GM18909 (cell line): ENCODE results near the gene LEPROT.
"Not testable (repeated sequence)": the region's sequence is repeated elsewhere in the genome, so short reads cannot be mapped to it uniquely, and the experiment has no call there.

Experiments
- ATAC-seq: cut with Tn5 transposase; IDR thresholded peaks from one replicate; pipeline ENCODE4 v1.9.1; 2021; ENCODE audit warnings: mild to moderate bottlenecking; ENCODE audit not compliant: unreplicated experiment, poor library complexity

LEPROT gene

DNA sequence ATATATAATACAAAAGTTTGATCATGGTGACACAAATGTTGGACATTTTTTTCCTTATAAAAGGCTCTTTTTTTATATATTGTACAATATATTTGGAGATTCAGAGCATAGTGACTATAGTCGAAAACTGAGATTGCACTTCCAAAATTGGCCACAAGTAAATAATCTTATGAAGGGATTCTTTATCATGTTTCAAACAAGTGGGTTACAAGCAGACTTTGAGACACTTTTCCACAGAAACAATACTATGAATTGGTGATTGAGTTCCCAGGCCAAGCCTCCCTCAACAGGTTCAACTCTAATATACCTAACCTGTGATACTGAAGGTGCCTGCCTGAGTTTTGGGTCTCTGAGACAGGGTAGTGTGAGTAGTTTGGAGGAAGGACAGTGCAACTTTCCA lies 13.8 kb downstream of the LEPROT start:
- ATAC-seq, result no peak

DNA sequence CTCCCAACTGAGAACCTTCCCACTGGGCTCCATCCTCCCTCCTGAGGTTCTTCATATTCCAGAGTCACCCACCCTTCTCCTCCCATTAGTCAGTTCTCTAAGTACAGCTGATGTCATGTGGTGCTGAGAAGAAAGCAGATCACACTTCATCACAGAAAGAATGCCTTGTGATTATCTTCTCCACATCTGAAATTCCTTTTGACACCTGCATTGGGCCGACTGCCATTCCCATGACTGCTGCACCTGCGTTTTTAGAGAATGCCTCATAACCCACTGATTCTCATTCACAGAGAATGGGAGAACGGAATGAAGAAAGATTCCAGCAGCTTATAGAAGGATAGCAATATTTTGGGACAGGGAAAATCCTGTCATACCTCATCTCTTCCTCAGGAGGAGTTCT lies 14.3 kb downstream of the LEPROT start:
- ATAC-seq, result no peak

DNA sequence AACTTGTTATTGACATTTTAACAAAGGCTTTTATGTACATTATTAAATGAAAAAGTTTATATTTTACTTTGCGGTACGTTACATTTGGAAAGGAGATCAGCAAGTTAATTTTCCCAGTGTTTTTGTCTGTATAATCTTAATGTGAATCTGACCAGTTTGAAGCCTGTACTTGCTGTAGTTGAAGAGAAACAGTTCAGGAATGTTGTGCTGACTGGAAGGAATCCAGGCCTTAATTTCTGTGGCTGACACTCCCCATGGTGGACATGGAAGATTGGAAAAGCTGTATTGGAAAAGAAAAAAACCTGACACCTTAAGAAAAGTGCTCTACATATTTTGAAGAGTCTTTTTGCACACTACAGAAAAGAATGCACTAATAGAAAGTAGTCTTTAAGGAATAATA lies 15.5 kb downstream of the LEPROT start:
- no peak for ATAC-seq

DNA sequence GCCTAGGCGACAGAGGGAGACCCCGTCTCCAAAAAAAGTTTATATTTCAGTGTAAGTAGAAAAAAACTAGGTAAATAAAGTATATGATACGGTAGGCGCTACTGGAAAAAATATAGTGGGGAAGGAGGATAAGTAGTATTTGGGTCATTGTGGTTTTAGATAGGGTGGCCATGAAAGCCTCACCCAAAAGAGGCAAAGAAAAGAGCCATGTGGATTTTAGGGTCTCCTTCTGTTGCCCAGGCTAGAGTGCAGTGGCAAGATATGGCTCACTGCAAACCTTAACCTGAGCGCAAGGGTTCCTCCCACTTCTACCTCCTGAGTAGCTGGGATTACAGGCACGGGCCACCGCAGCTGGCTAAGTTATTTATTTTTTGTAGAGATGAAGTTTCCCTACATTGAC lies 17.1 kb downstream of the LEPROT start:
- no peak for ATAC-seq

DNA sequence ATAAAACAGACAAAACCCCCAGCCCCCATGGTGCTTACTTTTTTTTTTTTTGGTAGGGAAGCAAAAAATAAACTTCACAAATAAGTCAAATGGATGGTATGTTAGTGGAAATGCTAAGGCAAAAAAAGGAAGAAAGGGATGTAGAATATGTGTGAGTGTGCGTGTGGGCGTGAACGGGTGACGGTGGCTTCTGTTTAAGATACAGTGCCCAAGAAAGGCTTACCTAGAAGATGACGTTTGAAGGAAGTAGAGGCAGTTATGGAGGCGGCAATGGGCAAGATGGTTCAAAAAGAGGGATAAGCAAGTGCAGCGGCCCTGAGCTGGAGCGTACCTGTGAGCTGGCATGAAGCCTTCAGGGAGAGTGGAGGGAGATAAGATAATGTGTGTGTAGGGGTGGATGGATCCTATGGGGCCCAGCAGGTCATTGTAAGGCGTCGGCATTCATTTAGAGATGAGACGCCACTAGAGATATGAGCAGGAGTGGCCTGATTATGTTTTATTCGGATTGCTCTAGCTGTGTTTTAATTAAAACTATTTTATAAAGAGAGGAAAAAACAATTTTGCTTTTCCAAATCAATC lies 19.9 kb downstream of the LEPROT start:
- ATAC-seq, result no peak

DNA sequence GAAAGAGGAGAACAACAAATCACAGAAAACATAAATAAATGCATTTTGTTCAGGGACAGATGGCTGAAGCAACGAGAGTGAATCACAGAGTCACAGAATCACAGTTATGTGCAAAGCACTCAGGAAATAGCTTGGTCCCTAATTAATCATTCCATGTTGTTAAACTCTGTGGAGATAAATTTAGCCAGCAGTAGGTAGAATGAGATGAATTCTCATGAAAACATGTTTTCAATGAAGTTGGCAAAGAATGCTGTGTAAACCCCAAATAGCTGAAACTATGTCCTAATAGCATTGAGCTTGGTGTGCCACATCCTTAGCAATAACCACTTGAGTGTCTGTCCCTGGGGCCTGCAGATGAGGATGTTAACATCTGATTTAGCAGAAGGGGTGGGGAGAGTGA lies 20.4 kb downstream of the LEPROT start:
- no peak for ATAC-seq

DNA sequence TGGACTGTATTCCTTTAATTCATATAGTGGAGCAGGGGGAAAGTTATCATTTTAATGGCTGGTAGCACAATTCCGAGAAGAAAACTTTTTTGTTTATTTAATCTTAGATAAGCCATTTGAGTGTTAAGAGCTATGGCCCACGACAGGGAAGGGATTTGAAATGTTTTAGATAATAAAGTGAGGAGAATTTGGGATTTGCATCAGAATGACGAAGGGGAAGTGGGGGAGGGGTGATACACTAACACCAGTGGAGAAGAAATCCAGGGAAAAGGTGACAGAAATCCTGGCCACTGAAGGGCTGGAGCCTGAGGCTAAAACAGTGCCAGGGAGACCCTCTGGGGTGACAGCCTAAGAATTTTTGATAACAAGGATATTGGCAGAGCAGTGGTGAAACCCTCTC lies 21.0 kb downstream of the LEPROT start:
- no peak for ATAC-seq

DNA sequence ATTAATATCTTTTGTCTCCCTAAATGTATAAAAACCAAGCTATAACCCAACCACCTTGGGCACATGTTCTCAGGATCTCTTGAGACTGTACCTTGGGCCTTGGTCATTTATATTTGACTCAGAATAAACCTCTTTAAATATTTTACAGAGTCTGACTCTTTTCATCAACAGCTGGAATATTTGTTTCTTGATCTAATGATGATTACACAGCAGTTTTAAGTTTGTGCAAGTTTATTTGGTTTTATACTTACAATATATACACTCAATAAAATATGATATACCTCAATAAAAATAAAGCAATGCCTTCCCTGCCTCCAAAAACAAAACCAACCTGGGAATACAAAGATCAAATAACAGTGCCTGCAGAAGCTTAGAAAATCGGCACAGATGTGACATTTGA lies 22.0 kb downstream of the LEPROT start:
- ATAC-seq, result no peak

DNA sequence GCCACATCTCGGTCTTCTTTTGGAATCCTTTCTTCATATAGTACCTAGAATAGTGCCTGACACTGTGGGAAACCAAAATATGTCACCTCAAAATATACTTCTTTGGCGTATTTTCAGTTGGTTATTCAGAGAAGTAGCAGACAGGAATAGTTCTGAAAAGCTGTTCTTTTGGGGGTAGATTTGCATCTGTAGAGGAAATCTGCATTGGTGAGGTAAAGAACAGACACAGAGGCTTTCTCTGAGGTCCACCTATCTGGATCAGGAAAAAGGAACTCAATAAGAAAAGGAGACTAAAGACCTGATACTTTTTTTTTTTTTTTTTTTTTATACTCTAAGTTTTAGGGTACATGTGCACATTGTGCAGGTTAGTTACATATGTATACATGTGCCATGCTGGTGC lies 23.2 kb downstream of the LEPROT start:
- ATAC-seq, result no peak

DNA sequence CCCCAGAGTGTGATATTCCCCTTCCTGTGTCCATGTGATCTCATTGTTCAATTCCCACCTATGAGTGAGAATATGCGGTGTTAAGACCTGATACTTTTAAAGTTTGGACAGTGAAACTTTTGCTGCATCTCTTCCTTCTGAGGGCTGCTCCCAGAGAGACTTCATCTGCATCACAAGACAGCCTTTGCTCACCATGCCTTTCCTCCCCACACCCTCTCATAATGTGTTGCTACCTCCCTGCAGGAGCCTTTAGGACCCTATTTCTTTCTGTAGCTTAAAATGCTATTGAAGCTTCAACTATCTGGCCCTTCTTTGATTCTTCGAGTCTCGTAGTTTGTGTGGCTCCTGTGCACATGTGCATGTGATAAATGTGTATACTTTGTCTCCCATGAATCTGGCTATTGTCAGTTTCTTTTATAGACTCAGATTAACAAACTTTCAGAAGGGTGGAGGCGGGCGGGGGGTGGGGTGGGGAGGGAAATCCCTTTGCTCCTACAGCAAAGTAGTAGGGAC lies 23.7 kb downstream of the LEPROT start:
- ATAC-seq, result no peak

DNA sequence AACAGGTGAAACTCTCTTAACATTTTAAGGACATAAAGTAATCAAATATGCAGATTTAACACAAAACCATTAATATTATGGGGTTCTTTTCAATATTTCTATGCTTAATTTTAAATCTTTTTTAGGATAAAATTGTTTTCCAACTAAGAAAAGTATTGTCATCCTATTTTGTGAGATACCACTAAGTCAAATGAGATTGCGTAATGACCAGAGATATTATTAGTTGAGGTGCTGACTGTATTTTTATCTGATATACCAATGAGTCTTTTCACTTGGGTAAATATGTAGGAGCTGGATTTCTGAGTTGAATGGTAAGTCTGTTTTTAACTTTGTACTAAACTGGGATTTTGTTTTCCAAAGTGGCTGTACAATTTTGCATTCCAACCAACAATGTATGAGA lies 25.4 kb downstream of the LEPROT start:
- no peak for ATAC-seq

DNA sequence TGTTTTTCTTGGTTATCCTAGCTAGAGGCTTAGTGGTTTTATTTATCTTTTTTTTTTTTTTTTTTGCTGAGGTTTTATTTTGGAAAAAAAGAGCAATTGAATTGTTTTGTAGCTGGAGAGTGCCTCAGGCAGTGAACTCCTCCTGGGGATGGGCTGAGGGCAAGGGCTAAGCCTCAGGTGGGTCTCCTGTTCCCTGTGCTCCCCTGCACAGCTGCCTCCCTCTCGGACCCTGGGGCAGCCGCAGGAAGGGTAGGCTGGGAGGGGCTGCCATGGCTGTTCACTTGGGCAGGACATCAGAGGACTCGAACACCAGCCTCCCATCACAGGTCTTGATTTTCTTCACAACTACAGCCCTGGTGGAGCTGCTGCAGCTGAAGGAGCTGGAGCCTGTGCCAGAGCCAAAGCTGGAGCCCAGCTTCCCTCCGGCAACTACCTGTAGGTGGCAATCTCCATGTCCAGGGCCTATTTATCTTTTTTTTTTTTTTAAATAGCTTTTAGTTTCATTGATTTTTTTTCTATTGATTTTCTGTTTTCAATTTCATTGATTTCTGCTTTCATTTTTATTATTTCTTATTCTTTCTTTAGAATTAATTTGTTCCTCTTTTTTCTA lies 28.9 kb downstream of the LEPROT start:
- no peak for ATAC-seq

DNA sequence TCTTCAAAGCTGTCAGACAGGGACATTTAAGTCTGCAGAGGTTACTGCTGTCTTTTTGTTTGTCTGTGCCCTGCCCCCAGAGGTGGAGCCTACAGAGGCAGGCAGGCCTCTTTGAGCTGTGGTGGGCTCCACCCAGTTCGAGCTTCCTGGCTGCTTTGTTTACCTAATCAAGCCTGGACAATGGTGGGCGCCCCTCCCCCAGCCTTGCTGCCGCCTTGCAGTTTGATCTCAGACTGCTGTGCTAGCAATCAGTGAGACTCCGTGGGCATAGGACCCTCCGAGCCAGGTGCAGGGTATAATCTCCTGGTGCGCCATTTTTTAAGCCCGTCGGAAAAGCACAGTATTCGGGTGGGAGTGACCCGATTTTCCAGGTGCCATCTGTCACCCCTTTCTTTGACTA lies 35.2 kb downstream of the LEPROT start:
- not testable (repeated sequence) for ATAC-seq

DNA sequence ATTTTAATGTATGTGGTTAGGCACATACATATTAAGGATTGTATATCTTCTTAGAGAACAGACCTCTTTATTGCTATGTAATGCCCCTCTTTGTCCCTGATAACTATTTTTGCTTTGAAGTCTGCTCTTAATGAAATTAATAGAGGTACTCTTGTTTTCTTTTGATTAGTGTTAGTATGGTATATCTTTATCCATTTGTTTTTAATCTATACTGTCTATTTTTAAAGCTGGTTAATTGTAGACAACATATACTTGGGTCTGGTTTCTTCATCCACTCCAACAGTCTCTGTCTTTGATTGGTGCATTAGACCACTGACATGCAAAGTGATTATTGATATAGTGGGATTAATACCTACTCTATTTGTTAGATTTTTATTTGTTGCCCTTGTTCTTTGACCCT lies 36.0 kb downstream of the LEPROT start:
- ATAC-seq, result no peak

DNA sequence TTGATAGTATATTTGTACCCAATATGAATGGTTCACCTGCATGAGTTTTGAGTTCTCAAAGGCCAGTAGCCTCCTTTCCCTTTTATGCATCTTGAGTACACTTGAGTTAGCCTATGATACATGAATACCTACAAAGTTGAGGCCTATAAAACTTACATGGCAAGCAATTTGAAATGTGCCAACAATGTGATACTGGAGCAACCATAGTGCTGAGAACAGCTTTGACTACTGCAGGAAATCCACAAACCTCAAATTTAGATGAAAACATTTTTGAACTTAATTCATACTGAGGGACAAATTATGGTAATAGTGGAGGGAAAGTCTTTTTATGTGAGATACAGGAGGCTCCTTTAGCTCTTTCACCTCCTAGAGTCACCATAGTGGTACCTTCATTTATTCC lies 37.4 kb downstream of the LEPROT start:
- ATAC-seq, result no peak

DNA sequence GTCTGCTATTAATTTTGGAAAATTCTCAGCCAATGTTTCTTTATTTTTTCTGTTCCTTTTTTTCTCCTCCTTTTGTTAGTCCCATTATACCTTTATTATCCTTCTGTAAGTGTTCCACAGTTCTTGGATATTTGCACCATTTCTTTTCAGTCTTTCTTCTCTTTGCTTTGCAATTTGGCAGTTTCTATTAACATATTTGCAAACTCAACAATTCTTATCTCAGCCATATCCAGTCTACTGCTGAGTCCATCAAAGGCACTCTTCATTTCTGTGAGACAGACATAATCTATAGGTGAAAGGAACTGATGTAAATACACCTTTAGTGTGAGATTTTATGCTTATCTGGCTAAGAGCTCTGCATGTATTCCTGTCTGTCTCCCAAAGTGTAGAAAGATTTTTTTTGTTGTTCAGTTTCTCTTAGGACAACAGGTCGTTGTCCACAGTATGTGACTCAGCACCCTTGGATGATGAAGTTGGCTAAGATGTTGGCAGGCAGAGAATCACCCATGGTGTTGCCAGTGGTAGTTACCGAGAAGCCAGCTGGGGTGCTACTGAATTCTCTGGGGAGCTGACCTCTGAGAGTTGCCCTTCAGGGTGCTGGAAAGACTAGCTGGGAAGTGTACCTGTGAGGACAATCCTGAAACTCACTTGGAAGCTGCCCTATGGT lies 38.4 kb downstream of the LEPROT start:
- peak; percentile 21 for ATAC-seq

DNA sequence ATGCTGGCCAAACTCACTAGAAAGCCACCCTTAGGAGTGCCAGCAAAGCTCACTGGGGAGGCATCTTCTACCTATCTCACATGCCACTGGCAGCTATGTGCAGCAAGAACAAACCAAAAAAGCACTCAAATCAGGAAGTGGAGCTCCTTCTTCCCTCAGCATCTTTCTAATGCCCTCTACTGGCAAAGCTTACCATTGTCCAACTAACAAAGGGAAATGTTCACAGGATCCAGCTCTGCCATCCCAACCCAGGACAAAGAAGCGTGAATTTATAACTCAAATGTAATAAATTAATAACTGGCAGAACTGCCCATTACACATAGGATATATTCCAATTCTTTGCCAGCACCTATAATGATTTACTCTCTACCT lies 38.9 kb downstream of the LEPROT start:
- ATAC-seq, result peak; percentile 72

DNA sequence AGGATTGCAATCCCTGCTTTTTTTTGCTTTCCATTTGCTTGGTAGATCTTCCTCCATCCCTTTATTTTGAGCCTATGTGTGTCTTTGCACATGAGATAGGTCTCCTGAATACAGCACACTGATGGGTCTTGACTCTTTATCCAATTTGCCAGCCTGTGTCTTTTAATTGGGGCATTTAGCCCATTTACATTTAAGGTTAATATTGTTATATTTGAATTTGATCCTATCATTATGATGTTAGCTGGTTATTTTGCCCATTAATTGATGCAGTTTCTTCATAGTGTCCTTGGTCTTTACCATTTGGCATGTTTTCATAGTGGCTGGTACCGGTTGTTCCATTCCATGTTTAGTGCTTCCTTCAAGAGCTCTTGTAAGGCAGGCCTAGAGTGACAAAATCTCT lies 45.4 kb downstream of the LEPROT start:
- ATAC-seq, result not testable (repeated sequence)

DNA sequence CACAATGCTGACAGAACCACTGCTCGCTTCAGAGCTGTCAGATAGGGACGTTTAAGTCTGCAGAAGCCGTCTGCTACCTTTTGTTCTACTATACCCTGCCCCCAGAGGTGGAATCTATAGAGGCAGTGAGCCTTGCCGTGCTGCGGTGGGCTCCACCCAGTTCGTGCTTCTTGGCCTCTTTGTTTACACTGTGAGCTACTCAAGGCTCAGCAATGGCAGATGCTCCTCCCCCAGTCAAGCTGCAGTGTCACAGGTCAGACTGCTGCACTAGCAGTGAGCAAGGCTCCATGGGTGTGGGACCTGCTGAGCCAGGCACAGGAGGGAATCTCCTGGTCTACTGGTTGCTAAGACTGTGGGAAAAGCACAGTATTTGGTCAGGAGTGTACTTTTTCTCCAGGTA lies 47.1 kb downstream of the LEPROT start:
- no peak for ATAC-seq

DNA sequence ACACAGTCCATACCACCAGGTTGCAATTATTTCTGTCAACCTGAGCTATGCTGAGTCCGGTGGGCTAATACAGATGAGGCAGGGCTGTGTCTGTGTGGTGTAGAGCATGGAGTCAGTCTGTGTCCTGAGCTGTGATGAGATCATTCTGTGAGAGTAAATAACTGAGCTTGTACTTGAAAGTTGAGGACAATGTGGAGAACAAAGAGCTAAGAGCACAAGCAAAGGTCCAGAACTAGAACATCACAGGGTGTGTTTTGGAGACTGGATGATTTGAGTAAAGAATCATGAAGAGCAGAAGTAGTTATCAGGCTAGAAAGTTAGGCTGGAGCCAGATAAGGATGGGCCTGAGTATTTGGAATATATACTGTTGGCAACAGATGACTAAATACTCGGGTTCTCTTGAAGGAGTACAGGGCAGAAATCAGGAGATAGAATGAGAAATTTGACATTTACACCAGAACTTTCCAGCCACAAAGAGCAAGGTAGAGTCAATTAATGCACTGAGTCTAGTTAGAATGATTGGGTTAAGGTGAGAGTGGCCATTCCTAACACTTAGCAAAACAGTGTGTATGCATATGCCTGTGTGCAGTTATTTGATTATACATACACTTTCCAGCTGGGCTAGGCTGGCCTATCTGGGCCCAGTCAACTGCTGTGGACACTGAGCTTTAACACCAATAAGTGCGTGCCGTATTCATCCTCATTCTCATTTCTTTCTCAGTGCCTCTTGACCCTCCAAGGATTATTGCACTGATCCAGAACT lies 48.8 kb downstream of the LEPROT start:
- ATAC-seq, result no peak

DNA sequence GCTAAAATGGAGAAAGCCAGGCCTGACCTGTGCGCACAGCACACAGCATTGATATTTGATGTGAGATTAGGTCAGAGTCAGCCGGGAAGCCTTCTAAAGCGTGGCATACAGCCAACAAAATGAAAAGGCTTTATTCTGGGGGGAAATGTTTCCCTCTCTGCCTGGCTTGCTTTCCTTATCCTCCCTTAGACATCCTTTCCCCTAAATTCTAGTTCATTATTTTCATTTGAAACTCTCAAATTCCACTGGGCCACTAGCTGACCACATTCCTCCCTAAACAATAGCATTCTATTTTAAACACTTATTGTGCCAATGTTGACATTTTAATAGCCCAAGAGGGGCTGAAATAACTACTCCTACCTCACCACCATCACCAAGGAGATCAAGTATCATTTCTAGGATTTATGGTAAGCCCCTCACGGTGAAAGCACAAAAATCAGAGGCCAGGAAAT lies 49.4 kb downstream of the LEPROT start:
- ATAC-seq, result no peak
